ENCODE results near the gene NEK7.

NEK7 gene

DNA sequence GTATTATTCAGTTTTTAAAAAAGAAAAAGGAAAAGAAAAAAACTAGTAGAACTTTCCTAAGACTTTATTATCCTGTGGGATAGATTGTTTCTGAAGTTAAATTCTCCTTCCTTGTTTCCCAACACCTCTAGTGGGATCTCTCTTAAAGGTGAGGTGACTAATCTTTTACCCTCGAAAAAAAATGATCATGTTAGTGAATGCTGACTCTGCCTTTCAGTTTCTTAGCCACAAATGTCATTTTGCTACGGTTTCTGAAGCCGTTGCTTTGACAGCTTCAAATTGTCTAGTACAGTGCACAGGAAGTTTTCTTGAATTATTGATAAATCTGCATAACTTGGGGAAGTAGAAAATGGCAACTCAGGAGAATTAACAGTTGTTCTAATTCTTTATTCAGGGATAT lies 13.0 kb upstream of the NEK7 start:
- no peak for DNase-seq (ENCODE audit: low spot score)

DNA sequence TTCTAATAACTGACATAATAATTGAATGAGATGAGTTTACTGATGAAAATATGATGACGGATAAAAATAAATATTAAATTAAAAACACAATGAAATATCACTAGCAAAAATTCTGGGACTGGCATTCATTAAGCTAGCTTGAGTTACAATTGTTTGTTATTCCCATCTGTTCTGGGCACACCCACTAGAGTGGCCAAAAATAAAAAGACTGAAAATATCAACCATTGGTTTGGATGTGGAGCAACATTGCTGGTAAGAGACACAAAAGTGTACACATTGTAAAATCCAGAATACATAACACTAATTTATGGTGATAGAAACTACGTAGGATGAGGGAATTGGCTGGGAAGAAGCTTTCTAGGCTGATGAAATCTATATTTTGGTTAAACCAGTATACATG lies 9.6 kb upstream of the NEK7 start:
- no peak for DNase-seq (ENCODE audit: low spot score)

DNA sequence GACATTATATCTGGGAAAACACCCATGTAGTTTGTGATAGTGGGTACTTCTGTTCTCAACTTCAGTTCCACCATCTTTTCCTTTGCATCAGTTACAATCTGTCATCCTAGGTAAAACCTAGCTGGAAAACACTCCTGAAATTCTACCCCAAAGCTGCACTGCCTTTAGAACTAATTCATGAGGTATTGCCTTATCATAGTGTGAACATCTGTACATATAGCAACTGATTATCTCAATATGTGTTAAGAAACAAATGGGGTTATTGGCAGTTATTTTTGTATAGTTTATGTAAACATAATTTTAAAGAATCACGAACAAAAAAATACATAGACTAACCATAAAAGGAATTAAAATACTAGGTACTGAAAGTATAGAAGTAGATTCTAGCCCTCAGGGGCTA lies 6.4 kb upstream of the NEK7 start:
- DNase-seq (ENCODE audit: low spot score) = no peak

DNA sequence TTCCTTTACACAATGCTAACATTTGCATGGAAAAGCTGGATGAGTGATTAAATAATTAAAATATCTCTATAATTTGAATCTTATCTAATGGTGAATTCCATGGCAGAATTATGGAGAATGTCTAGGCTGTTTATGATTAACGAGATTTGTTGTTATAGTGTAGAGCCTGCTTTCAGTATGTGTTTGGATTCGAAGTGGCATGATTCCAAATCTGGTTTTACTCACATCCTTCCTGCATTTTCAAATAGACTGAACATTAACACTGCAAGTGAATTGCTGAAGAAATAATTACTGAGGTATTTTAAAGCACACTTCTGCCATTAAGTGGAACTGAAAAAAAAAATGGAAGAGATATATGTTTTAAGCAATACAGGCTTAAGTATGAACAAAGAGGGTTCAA lies 5.1 kb upstream of the NEK7 start:
- no peak for DNase-seq (ENCODE audit: low spot score)

DNA sequence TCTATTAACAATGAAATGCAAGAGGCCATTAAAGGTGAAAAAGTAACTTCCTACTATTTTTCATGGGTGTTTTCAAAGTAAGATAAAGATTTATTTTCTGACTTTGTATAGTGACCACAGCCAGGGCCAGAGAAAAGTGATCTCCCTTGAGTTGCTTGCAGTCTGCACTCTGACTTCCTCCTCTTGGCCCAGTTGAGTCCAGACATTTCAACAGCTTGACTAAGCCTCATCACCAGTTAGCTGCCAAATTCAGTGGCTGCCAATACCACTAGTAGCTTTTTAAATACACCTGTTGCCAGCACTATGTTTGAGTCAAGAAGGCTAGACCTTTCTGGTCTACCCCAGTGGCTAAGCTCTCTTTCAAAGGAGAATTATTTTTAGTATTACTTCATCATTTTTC lies 3.7 kb upstream of the NEK7 start:
- no peak for DNase-seq (ENCODE audit: low spot score)

DNA sequence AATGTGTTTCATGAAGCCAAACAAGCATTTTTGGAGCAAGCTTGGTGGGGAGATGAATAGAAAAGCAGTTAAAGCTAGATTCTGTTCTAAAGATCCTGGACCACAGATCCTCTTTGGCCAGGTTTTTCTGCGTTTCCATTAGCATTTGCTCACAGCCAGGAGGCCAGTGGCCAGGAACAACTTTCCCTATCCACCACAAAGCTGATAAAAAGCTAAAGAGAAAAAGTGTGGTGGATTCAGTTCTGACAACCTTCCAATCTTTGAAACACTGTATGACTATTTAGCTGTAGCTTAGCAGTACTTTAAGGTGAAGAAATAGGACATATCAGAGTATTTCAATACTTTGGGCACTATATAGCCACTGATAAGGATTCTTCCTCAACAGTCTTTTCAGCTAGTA lies 3.0 kb upstream of the NEK7 start:
- DNase-seq (ENCODE audit: low spot score) = no peak

DNA sequence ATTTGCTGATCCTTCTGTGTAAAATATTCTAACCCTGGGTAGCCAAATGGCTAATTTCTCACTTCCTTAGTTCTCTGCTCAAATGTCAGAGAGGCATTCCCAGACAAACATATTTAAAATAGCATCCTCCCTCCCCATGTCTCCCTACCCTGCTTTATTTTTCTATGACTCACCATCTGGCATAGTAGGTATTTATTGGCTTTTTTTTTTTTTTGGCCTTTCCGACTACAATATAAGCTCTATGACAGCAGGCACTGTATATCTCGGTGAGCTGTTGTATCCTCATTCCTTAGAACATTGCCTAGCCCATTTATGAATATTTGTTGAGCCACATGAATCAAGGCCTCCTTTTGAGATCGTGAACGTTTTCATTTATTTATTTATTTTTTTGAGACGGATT lies 1.5 kb upstream of the NEK7 start:
- DNase-seq (ENCODE audit: low spot score) = peak; percentile 79

DNA sequence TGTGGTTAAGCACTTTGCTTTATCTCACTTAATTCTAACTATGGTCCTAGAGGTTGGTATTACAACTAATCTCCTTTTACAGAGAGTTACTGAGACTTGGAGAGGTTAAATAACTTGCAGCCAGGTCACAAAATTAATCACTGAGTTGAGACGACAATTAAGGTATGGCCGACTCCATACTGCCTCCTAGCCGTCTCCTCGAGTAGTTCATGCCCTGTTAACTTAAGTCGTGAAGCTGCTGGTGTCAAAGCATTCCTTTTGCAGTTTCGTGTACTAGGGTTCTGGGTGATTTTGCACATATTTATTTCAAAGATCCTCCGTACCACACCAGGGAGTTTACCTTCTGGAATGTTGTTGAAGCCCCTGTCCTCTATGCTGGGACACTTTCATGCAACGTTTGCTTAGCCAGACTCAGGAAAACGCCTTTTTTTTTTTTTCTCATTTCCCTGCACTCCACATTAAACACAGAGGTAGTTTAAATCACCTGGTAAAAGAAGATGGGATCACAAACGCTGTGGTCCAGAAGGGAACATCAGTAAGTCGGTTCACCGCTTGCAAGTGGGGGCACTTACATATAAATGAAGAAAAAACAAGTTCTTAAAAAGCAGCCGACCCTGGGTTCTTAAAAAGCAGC lies 570 bp upstream of the NEK7 start:
- peak; percentile 82 for DNase-seq (ENCODE audit: low spot score)

DNA sequence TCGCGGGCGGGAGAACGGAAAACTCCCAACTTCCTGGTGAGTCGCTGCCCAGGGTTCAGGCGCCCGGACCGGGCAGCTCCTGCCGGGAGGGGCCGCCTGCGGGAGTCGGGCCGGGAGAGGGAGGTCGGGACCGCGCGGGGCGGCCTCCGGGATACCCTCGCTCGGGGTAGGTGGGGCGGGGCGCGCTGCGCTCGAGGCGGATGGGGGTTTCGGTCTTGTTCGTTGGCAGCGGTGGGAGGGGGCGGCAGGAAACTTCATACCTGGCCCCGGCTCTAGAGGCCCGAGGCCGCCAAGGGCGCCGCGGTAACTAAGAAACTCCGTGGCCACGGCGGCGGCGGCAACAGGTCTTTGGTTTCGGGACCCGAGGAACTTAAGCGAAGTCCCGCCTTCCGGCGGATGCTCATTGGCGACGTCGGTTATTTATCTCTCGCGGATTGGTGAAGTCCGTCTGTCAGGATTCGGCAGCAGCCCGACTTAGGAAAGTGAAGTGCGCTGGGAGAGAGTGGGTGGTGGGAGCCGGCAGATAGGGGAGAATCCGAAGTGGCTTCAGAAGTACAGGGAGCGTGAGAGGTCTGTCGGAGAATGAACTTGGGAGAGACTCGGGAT lies 546 bp downstream of the NEK7 start:
- DNase-seq (ENCODE audit: low spot score) = peak; percentile 87

DNA sequence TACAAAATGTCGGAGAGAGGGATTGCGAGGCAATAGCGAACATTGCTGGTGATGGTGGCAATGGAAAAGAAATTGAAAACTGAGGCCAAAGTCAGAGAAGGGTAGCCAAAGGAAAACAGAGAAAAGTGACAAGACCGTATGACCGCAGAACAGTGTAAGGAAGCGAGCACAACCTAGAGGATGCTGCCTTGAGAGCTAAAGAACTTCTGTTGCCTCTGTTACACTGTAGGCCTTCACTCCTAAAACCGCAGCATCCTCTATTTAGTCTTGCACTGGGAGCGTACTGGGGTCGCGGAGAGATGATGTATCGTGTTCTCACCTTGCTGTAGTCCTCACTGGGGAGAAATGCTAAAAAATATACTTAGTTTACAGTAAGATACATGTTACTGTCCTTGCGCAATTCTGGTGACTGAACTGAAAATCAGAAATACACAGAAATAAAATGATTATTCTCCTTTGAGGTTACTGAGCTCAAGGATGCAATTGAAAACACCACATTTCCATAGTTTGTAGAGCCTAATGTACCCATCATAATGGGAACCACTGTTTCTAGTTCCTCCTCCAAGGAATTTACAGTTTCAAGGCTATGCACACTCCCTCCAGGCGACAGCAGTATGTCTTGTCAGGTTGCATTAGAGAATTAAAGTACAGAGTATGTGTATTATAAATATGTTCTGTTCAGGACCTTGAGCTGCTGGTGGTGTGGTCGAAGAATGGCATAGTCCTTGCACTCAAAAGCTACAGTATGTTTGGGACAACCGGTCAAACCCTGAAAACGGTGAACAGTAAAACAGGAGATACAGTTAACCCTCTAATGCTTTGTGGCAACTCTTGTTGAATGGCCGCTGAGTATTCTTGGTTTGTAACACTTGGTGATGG lies 1.3 kb downstream of the NEK7 start:
- no peak for DNase-seq (ENCODE audit: low spot score)

DNA sequence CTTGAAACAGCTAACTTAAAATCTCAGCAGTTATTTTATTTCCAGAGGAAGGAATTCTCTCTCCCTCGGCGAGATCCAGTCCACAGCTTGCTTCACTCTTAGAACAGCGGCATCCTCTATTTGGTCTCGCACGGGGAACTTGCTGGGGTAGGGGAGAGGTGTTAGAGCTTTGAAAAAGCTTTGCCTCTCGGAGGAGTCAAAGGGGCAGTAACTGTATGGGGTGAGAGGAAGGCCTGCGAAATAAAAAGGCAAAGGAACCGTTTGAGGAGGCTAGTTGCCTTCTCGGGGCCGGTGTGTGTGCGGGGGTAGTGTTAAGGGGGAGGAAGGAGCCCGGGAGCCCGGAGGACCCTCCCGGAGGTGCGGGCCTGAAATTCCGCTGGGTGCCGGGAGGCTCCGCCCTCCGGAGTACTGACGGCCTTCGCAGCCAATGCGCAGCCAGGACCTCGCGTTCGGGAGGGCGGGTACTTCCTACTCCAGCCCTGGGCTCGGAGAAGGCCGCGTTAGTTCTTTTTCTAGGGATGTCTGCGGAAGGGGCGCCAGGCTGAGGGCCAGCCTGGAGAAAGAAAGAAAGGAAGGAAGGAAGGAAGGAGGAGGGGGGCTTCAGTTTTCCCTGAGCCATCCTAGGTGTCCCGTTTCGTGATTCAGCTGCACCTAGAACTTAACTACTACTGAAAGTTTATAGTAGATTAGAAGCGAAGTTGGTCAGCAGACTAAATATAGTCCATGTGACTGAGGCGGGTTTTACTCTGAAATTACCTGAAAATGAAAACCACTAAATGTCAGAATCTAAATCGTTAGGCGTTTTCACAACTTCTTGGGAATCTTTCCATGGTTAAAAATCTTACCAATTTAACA lies 2.2 kb downstream of the NEK7 start:
- DNase-seq (ENCODE audit: low spot score) = peak; percentile 89

DNA sequence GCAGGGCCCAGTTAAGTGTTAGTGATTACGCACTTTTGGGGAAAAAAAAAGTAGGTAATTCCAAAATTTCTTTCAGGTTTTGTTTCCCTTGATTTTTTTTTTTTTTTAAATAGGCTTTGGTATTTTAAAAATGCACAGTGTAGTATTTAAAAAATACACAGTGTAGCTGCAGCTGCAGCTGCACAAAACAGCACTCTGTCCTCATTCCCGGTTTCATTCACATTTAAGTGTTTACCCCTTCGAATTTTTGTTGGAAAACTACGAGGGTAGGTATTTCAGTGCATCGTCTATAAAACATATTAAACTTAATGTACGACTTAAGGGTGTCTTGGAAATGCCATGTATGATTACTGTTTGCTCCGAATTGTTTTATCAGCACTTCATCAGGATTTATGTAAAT lies 3.4 kb downstream of the NEK7 start:
- no peak for DNase-seq (ENCODE audit: low spot score)

DNA sequence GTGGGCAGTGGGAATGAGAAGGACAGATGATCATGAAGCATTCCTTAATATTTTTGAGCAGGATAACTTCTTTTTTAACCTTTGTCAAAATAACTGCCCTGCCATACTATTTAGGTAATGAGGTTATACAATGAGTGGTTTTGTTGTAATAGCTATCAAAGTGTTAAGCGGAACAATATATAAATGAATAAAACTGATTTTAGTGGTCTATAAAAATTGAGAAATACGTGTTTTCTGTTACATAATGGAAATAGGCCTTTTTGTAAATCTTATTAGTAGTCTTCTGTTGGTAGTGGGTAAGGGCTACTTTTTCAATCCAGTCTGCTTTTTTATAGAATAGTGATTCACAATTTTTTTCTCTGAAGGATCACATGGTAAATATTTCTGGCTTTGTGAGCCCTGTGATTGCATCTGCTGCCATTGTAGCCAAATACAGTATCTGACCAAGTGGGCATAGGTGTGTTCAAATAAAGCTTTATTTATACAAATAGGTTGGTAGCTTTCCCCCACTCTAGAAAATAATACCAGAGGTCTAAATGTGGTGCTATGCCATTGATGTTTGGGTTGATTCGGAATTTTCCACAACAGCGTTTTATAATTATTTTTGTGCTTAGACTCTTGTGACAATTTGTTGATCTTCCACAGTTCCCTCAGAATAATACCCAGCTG lies 4.3 kb downstream of the NEK7 start:
- no peak for DNase-seq (ENCODE audit: low spot score)

DNA sequence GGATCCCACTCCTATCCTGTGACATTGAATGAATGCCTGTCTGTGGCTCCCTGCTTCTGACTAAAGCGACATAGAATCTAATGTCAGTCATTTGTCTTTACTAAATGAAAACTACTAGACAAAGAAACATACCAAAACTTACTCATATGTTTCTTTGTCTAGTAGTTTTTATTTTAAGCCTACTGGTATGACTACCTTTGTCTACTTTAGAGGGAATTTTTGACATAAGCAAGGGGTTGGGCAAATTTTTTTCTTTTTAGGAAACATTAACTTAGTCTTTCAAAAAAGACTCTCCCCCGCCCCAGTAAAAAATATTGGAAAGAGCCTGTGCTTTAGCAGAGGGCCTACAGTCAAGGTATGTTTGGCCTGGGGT lies 4.9 kb downstream of the NEK7 start:
- DNase-seq (ENCODE audit: low spot score) = no peak

DNA sequence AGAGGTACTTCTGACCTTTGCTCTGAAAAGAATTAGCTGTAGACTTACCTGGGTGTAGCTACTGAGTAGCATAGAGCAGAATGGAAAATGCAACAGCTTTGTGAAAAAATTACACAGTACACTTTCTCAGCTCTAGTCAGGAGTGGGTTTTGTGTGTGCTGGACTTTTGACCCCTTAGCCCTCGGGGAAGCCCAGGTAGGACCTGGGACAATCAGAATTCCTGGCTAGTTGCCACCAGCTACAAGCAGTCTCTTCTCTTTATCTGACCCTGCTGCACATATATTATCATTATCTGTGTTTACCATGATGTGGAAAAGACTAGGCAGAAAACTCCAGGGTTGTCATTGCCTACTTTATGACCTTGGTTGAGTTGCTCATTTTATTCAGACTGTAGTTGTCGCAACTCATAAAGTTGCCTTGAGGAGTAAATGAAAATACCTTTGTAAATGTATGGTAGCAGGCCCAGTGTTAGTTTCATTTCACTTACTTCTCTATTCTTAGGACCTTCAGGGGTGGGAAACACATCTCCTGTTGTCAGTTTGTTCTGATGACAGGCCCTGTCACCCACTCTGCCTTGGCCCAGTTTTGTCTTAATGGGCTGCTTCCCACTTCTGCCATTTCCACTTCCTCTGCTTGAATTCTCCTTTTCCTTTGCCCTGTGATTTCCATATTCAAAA lies 5.4 kb downstream of the NEK7 start:
- no peak for DNase-seq (ENCODE audit: low spot score)

DNA sequence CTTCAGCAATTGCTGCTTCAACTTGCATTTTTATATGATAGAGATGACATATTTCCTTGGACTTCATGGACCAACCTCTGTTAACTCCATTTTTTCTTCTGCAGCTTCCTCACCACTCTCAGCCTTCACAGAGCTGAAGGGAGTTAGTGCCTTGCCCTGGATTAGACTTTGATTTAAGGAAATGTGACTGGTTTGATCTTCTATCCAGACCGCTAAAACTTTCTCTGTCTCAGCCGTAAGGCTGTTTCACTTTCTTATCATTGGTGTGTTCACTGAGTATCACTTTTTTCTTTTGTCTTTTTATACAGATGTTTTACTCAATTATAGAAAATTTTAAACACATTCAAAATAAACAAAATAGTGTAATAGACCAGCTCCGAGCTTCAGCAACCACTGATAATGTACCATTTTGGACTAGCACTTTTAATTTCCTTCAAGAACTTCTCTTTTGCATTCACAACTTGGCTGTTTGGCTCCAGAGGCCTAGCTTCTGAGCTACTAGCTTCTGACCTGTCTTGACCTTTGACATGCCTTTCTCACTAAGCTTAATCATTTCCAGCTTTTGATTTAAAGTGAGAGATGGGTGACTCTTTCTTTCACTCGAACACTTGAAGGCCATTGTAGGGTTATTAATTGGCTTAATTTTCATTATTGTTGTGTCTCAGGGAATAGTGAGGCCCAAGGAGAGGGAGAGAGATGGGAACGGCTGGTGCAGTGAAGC lies 9.3 kb downstream of the NEK7 start:
- no peak for DNase-seq (ENCODE audit: low spot score)

DNA sequence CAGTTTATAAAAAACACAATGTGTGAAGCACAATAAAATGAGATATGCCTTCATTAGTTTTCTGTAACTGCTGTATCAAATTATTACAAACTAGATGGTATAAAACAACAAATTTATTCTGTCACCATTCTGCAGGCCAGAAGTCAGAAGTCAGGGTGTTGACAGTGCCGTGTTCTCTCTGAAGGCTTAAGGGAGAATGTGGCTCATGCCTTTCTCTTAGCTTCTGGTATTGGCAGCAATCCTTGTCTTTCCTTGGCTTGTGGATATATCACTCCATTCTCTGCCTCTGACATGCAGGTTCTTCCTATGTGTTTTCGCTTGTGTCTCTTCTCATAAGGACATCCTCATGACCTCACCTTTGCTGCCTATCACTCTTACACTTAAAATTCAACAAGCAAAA lies 10.1 kb downstream of the NEK7 start:
- DNase-seq (ENCODE audit: low spot score) = no peak

DNA sequence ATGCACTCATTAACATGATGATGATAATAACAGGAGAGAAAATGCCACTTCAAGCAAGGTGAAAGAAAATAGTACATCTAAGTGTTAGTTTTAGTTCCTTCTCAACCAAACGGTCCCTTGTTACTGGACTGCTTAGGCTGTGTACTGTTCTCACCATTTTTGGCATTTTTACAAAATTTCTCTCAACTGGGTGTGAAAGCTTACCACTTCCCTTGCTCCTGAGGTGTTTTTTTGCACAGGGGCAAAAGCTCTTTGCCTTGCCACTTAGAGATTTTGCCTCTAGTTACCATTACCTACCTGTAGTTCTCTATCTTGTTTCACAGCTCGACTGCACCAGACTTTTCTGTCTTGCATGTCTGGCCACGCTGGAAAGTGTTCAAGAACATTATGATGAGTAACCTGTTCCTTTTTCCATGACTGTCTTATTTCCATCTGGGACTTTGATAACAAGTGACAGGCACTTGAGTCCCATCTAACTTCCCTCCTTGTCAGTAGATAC lies 10.7 kb downstream of the NEK7 start:
- DNase-seq (ENCODE audit: low spot score) = no peak

DNA sequence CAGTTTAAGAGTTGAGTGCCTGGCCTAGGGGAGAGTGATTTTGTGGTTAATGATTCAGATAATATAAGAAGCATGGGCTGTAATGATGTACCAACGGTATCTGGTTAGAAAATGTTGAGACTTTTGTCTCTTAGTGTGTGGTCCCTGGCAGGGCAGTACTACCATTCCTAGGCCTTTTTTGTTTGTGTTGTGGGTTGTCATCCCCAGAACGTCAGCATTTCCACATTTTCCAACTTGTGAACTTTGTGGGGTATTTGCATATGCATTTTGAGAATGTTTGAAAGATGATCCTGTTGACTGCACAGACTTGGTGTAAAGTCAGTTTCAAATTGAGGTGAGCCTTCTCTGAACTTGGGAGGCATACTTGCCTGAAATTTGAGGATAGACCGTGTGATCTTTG lies 11.4 kb downstream of the NEK7 start:
- DNase-seq (ENCODE audit: low spot score) = no peak

DNA sequence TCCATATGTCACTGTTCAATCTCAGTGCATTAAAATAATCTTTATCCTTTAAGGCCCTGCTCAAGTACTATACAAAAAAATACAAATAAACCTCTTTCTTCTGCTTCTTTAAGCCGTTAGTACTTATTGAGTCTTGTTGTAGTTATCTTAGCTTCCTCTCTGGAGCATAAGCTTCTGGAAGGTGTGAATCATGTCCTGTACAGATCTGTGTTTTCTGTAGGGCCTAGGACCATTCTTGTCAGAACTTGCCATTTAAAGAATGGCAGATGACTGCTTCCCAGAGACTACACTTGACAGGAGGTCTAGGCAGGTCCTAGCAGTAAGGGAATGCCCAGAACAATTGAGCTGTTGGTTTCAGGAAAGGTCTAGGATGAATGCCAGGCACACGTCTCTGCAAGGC lies 12.9 kb downstream of the NEK7 start:
- DNase-seq (ENCODE audit: low spot score) = no peak
